Cerebellar cortex (tissue), 1 donor: ENCODE results near the gene DDX23.
"Not testable (repeated sequence)": the region's sequence is repeated elsewhere in the genome, so short reads cannot be mapped to it uniquely, and the experiment has no call there.

Source experiments
- DNase-seq: peaks from one replicate; pipeline ENCODE4 v3.0.0-alpha.2; 2015; ENCODE audit warnings: low spot score

The DDX23 gene

DNA sequence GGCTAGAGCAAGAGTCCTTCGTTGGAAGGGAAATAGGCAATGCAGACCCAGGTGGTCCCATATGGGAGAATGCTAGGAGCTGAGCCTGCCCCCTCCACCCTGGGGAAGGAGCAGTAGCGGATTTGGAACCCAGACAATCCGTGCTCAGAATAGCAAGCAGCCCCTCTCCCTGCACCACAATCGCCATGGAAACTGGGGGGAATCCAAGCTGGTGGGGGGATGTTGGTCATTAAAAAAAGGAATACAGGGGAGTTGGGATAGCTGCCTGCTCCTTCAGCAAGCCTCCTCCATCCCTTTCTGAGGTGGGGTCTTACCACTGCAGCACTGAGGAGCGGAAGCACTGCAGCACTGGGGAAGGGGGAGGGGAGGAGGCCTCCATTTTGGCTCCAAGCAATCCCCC is 10.8 kb upstream of the DDX23 start:
- DNase-seq = no peak

- DNase-seq = no peak
Observed at GRCh38 chr12:48861111-48861510, 9.1 kb upstream of the DDX23 start.

- DNase-seq = not testable (repeated sequence)
Observed at GRCh38 chr12:48860236-48860635, 8.3 kb upstream of the DDX23 start.

DNA sequence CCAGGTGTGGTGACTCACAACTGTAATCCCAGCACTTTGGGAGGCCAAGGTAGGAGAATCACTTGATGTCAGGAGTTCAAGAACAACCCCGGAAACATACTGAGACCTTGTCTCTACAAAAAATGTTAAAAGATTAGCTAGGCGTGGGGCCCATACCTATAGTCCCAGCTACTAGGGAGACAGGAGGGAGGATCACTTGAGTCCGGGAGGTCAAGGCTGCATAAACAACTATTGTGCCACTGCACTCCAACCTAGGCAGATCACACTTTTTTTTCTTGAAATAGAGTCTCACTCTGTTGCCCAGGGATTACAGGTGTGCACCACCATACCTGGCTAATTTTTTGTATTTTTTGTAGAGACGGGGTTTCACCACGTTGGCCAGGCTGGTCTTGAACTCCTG is 7.6 kb upstream of the DDX23 start:
- no peak for DNase-seq

- DNase-seq = no peak
Observed at GRCh38 chr12:48858043-48858442, 6.1 kb upstream of the DDX23 start.

GRCh38 chr12:48857278-48857994 is 5.5 kb upstream of the DDX23 start:
- no peak for DNase-seq

GRCh38 chr12:48856379-48856778 is 4.4 kb upstream of the DDX23 start:
- no peak for DNase-seq

DNA sequence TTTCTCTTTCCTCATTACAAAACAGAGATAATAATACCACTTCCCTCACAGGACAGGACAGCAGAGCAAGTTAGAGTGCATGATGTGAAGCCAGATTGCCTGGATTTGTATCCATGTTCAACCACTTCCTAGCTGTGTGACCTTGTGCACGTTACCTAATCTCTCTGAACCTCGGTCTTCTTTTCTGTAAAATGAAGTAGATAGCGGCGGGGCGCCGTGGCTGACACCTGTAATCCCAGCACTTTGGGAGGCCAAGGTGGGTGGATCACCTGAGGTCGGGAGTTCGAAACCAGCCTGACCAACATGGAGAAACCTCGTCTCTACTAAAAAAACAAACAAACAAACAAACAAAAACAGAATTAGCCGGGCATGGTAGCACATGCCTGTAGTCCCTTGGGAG is 3.0 kb upstream of the DDX23 start:
- DNase-seq = not testable (repeated sequence)

- no peak for DNase-seq
Observed at GRCh38 chr12:48854488-48854887, 2.5 kb upstream of the DDX23 start.

- DNase-seq = peak; percentile 97
Observed at GRCh38 chr12:48852734-48853688, 1.0 kb upstream of the DDX23 start.

GRCh38 chr12:48842021-48842420 is 9.9 kb downstream of the DDX23 start:
- not testable (repeated sequence) for DNase-seq

DNA sequence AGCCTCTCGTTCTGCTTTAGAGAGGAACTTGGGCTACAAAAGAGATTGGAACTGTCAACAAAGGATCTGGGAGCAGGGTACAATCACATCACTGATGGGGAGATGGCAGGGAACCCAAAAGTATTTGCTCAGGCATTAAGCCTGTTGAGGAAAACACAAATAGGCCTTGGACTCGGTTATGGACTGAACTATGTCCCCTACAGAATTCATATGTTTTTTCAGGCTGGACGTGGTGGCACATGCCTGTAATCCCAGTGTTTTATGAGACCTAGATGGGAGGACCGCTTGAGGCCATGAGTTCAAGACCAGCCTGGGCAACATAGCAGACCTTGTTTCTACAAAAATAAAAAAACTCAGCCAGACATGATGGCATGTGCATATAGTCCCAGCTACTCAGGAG is 13.9 kb downstream of the DDX23 start:
- no peak for DNase-seq

DNA sequence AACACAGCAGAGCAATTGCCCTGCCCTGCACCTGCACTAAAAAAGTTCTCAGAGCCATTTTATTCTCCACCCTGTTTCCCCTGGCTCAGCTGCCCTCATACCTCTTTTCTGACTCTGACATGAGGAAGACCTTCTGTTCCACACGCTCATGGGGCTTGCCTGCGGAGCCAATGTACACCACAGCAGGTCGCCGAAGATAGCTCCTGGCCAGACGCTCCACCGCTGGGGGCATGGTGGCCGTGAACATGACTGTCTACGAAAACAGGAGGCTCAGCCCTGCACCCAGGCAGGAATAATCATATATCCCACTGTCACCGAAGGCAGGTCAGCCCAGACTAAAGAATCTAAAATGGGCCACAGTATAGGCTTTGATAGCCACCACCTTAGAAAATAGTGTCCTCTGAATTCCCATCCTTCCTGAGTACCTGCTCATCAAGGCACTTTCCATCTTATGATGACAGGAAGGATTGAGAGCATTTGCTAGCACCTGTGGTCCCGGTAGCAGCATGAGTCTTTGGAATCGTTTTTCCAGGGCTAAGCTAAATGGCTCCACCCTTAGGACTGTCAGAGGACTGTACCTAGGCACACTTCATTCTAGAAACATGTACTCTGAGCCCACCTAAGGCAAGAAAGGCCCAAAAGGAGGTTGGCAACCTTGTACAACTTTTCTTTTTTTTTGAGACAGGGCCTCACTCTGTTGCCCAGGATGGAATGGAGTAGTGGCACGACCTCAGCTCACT is 19.5 kb downstream of the DDX23 start:
- no peak for DNase-seq

DNA sequence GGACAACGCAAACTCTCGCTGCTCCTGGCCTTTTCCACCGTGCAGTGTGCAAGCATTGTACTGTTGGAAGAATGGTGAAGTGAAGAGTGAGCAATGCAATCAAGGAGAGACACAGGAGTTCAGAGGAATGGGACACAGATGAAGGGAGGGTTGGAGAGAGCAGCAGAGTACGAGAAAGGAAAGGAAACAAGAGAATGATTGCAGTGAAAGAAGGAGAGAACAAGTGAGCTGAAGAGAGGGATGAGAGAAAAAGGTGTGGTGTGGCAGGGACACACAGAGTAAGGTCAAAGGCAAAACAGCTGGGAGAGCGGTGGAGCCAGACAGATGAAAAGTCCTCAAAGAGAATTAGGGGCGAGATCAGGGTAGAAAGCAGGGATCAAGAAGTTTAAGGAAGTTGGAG is 20.7 kb downstream of the DDX23 start:
- DNase-seq = no peak

DNA sequence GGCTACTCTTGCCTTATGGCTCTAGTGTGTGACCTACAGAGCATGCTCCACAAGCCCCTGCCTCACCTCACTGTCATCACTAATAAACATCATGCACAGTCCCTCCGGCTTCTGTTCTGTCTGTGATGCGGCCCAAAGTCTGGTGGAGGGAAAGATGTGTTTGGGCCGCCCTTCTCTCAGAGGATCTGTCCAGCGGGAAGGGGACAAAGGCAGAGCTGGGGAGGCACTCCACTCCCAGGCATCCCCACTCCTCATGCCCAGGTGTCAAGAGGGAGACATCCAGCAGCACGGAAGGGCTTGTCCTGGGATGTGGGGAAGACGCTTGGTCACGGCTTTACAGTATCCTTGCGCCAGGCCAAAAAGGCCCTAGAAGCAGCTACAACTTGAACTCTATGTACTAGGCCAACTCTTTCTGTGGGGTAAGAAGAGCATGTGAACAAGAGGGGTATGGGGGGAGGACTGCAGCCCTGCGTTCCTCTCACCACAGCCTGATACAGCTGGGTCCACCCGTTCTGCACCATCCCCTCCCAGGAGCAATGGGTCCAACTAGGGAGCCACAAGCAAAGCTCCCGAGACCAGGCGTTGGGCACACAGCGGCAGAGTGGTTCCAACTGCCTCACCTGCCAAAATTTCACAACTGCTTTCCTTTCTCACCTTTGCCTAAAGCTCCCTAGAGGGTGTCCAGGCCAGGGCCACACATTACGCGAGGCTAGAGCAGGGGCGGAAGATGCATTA is 23.0 kb downstream of the DDX23 start:
- no peak for DNase-seq

DNA sequence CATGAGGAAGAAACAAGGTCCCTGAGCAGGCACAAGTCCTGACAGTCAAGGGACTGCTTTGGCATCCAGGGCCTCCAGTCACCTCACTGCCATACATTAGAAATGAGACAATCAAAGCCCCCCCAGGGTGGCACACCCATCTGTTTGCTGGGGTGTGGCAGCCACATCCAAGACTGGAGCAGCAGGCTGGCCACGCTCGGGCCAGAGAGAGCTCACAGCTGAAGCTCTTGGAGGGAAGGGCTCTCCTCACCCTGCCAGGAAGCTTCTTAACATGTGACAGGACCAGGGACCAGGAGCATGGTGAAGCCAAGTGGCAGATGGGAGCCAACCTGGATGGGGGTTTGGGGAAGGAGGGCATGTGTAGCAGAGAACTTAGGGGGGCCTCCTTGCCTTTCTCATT is 23.7 kb downstream of the DDX23 start:
- peak; percentile 55 for DNase-seq

GRCh38 chr12:48827513-48828096 is 24.4 kb downstream of the DDX23 start:
- DNase-seq = peak; percentile 20

GRCh38 chr12:48827026-48827425 is 24.9 kb downstream of the DDX23 start:
- DNase-seq = no peak

GRCh38 chr12:48826209-48826855 is 25.6 kb downstream of the DDX23 start:
- DNase-seq = no peak

GRCh38 chr12:48824905-48825304 is 27.1 kb downstream of the DDX23 start:
- no peak for DNase-seq

- no peak for DNase-seq
Observed at GRCh38 chr12:48824112-48824511, 27.9 kb downstream of the DDX23 start.
